Stimulated activated CD8-positive, alpha-beta memory T cell treated with anti-CD3 and anti-CD28 coated beads, Interleukin-4, amount 100 ng/mL, for 1 hour (primary cell): ENCODE results near the gene MICU2.
"Not testable (repeated sequence)": the region's sequence is repeated elsewhere in the genome, so short reads cannot be mapped to it uniquely, and the experiment has no call there.

ENCODE experiments used
- DNase-seq, 2 donors: peaks; one replicate each; pipeline ENCODE4 v3.0.0-alpha.2; 2020; ENCODE audit warnings: low read depth in 2 of 2, low spot score in 1 of 2

The MICU2 gene

DNA sequence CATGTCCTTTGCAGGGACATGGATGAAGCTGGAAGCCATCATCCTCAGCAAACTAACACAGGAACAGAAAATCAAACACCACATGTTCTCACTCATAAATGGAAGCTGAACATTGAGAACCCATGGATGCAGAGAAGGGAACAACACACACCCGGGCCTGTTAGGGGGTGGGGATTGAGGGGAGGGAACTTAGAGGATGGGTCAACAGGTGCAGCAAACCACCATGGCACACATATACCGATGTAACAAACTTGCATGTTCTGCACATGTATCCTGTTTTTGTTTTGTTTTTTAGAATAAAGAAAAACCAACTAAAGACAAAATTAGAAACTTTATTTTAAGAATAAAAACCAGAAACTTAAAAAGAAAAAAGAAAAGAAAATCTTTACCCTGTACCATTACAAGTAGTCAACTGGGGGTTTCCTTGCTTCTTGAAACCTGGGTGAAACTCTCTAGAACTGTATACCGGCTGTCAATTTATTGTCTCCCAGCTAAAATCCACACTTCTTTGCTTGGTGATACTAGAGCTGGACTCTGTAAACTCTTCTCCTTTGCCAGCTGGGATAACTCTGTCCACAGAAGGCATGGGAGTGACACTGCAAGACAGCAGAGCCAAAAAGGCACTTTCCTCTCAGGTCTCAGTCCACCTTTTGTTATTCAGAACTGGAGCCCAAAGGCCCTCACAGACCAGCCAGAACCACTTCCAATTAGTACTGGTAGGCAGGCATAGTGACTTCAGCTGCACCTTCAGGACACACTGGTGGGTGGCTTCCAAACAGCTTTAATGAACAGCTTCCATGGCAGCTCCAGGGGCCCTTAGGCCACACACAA, 9.0 kb downstream of the MICU2 start:
- DNase-seq: no peak

DNA sequence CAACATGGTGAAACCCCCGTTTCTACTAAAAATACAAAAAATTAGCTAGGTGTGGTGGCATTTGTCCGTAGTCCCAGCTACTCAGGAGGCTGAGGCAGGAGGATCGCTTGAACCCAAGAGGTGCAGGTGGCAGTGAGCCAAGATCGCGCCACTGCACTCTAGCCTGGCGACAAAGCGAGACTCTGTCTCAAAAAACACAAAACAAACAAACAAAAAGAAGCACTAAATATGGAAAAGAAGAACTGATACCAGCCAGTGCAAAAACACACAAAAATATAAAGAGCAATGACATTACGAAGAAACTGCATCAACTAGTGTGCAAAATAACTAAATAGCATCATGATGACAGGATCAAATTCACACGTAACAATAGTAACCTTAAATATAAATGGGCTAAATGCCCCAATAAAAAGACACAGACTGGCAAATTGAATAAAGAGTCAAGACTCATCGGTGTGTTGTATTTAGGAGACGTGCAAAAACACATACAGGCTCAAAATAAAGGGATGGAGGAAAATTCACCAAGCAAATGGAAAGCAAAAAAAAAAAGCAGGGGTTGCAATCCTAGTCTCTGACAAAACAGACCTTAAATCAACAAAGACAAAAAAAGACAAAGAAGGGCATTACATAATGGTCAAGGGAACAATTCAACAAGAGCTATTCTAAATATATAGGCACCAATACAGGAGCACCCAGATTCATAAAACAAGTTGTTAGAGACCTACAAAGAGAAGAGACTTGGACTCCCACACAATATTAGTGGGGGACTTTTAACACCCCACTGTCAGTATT, 13.1 kb downstream of the MICU2 start:
- DNase-seq: not testable (repeated sequence)

DNA sequence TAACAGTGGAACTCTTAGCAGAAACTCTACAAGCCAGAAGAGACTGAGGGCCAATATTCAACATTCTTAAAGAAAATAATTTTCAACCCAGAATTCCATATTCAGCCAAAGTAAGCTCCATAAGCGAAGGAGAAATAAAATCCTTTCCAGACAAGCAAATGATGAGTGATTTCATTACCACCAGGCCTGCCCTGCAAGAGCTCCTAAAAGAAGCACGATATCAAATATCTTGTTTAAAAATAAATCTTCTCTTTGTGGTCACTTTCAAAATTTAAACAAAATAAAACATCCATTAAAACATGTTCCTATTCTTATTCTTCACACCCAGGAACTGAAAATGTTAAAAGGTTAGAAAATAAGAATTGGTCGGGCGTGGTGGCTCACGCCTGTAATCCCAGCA, 13.7 kb downstream of the MICU2 start:
- DNase-seq: no peak

DNA sequence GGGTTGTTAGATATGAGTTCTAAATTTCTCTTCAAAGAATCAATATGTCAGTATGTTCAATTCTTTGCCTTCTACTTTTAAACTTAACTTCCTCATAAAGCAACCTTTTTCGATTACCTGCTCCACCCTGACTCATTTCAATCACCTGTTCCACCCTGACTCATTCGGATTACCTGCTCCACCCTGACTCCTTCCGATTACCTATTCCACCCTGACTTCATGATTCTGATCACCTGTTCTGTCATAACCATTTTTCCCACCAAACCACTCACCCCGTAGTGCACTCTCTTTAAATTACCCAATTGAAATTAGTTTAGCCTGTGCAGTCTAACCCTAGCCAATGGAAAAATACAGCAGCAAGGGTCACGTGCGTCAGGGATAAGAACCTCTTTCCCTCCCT, 14.5 kb downstream of the MICU2 start:
- DNase-seq: not testable (repeated sequence)

DNA sequence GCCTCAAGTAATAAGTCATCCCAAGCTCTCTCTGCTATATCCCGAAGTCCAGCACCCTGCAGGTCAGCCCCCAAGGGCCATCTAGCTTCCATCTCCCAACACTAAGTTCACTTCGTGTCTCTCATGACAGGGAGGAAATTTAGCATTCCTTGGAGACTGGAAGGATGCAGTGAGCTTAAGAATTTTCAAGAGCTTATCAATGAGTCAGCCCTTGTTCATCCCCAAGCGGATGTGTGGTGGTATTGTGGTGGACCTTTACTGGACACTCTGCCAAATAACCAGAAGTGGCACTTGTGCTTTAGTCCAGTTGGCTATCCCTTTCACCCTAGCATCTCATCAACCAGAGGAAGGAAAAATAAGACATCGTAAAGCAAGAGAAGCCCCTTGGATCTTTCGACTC, 15.6 kb downstream of the MICU2 start:
- DNase-seq: not testable (repeated sequence)

DNA sequence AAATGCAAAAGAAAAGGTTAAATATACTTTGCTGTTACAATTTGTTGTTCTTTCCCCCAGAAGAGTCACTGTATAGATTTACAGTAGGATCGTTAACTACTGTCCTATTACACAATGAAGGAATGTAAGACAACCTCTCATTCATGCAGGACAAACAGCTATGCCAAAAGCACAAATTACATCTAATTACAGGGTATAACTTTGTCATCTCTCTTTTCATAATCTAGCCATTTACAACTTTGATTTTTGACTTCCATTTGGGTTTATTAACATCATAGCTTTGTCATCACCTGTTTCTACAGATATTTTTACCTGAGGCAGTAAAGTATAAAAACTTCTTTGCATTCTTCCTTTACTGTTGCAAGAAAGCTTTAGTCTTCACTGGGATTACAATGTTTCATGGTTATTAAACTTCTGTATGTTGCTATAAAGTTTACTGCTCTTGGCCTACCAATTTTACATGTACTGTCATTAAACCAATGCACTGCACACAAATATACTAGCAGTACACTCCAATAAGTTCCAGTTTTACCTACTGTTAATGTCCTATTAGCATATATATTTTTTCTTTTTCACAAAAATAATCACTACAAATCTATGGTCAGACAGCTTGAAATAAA, 18.9 kb downstream of the MICU2 start:
- no peak for DNase-seq

DNA sequence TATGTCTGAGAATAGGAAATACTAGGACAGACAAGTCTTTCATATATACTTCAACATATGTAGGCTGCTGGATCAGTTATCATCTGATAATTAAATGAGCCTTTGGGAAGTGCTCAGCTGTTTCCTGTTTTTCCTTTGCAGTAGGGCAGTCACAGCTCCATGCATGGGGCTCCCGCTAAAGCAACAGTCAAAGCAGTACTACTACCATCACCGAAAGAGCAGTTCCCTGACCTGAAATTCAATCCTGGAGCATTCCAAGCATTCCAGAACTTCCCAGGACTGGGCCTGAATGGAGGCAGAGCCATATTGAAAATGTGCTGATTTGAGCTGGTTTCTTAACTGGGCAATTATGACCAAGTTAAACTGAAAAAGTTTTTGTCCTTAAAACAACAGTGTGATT, 20.5 kb downstream of the MICU2 start:
- no peak for DNase-seq

DNA sequence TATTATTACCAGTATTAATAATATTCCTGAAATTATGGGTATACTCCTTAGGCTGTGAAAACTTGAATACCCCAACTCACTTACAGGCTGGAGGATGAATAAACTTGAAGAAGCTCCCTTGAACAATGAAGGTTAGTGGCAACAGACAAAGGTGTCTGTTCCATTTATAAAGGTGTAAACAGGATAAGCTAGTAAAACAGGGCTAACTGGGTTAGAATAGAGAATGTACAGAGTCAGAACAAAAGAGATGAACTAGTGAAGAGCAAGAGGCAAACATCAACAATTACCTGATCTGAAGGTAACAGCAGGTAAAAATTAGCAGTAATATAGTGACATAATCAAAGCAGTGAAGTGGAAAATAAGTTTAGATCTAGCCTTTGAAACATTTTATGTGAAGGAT, 23.2 kb downstream of the MICU2 start:
- no peak for DNase-seq

DNA sequence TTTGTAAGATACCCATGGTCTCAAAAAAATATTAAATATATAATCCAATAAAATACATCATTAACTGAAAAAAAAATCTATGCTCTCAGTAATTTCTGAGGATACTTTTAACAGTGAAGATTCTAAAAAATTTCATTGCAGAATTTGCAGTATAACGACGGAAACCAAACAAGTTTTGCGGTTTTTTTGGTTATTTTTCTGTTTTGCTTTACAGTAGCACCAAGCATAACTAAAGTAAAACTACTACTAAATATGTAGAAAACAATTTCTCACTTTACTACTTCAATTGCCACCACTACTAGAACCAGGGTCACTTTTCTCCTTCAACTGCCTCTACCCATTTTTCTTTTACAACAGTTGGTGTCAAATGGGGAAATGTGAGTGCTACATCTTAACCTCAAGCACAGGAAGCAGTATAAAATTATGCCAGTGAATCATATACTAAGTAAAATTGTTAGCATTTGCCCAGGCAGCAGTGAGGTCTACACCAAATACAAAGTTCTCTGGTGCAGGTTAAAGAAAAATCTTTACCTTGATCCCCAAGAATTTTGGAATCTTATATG, 24.1 kb downstream of the MICU2 start:
- no peak for DNase-seq

DNA sequence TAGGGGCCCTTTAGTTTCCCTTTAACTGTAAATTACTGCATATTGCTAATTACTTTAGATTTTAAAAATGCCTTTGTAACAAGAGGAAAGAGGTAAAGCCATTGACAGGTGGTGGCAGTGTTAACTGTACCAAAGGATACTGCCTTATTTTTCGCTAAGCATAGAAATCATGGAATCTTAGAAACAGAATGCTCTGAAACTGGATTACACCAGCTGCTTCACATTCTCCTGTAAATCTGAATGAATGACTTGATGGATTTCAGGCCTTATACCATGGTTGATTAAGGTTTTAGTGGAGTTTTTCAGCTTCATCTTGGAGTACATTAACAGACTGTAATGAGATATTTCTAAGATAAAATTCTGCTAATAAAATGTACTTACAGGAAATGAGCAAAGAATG, 25.2 kb downstream of the MICU2 start:
- DNase-seq: no peak

DNA sequence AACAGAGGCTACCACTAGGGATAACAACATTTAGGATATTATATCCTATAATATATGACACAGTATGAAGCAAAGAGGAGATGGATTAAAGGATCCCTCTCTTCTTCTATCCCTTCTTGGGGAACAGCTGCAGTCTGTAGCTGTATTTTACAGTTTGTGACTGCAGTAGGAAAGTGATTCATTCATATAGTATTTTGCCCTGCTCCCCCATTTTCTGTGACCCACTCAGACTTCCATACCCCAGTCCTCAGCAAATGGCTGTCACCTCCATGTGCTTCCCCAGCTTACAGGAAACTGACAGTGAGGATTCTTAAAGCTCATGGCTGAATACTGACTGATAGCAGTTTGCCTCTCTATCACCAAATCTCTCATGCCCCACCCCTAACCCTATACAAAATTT, 27.5 kb downstream of the MICU2 start:
- DNase-seq: no peak

DNA sequence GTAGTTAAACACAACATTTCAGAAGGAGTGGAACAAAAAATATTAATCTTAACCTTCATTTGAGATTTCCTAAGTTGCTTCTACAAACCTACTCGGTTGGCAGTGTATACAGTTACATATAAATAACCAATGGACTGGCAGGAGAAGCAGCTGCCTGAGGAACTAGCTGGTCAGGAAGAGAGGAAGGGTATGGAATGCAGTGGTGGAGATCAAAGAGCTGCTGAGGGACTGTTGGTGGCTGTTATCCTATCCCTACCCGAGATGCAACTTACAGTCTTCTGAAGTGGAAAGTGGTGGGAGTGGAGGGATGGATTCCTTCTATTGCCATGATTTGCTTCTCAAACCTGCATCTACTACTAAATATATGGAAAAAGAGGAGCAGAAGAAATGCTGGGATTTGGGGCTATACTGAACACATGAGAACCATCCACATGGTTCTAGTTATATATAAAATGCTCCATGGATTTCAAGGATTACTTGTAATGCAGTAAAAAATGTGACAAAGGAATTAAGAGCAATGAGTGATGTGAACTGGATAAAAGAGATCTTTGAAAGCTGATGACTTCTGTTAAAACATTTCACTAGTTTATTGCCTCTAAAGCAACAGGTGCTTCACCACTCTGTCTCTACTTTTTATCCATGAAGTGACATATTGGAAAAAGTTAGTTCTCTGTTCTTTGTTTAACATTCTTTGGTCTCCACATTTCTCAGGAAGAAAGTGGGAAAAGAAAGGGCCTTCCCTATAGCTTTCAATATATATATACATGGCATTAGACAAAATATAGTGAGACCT, 29.9 kb downstream of the MICU2 start:
- no peak for DNase-seq

DNA sequence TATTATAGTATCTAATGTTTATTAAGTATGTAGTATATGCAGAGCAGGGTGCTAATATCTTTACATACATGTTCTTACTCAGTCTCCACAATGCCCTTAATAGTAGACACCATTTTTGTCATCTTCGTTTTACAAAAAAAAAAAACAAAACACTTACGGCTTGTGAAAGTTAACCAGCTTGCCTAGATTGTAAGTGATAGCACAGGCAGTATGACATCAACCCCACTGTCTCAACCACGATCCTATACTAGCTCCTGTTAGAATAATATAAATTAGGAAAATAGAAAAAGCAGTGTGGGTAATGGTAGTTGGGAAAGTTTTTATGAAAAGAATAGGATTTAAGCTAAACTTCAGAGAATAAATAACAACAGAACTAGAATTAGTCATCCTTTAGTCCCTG, 34.3 kb downstream of the MICU2 start:
- DNase-seq: no peak

DNA sequence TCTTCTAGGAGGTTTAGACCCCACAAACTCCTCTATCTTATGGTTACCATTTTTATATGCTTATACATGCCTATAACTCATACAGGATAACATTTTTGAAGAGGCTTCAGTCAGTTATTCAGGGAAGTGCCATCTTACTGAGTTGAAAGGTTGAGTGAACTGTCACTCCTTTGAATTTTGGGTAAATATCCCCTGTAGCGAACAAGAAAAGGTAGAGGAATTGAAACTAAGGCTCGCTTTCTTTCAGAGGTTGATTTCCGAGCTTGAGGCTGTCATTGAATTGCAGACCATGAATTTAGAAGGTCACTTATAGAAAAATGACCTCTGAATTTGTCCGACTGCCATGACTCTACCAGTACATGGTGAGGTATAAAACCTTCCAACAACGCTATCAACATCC, 35.1 kb downstream of the MICU2 start:
- no peak for DNase-seq

DNA sequence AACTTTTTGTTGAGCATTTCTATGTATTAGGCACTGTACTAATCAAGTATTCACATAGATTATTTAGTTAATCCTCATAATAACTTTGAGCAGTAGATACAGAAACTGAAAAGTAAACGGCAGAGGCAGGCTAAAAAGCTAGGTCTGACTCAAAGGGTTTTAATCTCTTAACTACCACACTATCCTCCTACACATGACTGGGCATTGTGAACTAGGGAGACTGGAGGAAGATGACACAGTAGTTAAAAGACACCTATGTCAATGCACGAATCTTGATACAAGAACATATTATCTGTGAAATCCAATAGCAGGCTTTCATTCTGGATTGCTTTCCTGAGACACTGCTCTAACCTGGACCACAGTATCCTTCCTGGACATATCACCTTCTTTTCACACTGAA, 36.3 kb downstream of the MICU2 start:
- no peak for DNase-seq

DNA sequence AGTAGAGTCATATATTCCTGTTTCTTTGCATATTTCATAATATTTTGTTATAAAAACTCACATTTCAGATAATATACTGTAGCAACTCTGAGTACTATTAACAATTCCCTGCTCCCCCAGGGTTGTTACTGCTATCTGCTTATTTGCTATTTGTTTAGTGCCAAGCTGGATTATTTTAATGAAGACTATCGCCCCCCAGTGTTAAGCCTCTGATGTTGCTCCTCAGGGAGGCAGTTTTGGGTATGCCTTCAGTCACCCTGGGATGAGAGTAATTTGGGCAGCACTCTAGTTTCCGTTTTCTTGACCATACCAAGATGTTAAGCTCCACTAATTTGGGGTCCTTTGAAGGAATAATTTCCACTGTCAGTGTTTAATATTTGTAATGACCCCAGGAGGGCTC, 46.0 kb downstream of the MICU2 start:
- no peak for DNase-seq

DNA sequence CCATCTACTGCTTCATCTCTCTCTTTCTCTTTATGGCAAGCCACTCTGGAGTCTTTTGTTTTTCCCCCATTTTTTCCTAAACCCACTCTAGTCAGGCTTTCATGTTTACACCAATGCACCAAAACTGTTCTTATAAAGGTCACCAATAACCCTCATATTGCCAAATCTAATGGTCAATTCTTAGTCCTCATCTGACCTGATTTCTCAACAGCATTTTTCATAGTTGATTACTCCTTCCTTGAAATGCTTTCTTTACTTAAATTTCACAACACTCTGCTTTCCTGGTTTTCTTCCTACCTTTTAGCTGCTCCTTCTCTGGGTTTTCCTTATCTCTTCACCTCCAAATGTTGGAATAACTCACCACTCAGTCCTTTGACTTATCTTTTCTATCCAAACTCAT, 47.9 kb downstream of the MICU2 start:
- DNase-seq: no peak

DNA sequence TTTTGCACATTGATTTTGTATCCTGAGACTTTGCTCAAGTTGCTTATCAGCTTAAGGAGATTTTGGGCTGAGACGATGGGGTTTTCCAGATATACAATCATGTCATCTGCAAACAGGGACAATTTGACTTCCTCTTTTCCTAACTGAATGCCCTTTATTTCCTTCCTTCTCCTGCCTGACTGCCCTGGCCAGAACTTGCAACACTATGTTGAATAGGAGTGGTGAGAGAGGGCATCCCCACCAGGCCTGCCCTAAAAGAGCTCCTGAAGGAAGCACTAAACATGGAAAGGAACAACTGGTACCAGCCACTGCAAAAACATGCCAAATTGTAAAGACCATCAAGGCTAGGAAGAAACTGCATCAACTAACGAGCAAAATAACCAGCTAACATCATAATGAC, 50.7 kb downstream of the MICU2 start:
- not testable (repeated sequence) for DNase-seq

DNA sequence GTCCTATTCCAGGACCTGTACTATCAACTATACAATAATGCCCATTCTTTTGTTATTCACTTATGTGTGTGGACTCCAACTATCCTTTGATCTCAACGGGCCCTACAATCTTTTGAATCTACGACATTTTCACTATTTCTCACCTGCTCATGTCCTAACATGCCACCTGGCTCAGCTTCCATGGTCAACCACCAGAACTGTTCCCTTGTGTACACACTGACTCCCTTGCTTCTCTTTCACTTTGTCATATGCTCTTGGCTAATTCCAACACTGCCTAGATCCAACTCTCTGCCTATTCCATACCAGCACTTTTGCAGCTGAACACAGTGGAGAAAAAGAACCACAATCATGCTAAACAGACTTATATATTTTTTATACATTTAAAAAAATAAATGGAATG, 53.1 kb downstream of the MICU2 start:
- DNase-seq: no peak

DNA sequence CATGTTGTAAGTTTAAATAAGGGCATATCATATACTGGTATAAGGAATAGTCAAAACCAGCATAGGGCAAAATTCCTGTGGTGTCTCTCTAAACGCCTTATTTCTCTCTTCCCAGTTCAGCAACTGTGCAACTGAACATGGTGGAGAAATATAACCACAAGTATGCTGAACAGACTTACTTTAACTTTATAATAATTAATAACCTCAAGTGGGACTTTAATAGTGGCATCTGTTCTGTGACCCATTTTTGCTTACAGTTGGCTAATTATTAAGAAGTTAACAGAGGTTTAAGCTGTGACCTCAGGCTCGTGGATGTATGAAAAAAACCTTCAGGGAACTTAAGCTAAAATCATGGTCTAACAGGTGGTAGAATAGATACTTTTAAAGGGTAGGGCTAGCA, 54.3 kb downstream of the MICU2 start:
- DNase-seq: no peak

DNA sequence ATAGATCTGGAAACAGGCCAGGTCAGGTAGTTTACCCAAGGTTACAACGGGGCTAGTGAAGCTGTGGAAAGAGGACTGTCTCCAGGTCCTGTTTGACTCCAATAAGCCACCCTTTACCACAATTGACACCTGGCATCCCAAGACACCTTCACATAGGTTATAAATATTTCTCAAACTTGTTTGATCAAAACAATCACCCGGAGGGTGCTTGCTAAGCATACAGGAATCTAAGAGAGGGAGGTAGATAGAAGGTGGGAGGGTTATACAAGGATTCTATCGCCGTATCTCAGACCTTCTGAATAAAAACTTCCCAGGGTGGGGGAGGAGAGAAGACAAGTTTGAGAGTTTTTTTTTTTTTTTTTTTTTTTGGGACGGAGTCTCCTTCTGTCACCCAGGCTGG, 55.4 kb downstream of the MICU2 start:
- no peak for DNase-seq
